ENCODE measurements around the gene BMP8A.

DNA sequence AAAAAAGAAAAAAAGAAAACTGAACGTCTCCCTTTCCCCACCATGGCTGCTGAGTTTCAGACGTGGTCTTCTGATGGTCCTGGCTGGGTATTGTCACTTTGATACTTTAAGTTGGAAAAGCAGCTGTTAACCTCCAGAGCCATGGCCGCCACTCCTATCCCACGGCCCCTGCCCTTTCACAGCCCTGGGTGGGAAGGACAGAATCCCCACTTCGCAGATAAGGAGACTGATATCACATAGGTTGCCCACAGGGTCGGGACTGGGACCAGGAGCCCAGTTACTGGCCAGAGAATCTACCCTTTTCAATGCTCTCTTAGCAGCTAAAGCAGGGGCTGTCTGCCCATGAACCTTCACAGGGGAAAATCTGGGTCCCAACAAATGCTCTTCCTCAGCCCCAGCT lies 16.8 kb downstream of the BMP8A start:
- TF ChIP-seq, protein P1, sequence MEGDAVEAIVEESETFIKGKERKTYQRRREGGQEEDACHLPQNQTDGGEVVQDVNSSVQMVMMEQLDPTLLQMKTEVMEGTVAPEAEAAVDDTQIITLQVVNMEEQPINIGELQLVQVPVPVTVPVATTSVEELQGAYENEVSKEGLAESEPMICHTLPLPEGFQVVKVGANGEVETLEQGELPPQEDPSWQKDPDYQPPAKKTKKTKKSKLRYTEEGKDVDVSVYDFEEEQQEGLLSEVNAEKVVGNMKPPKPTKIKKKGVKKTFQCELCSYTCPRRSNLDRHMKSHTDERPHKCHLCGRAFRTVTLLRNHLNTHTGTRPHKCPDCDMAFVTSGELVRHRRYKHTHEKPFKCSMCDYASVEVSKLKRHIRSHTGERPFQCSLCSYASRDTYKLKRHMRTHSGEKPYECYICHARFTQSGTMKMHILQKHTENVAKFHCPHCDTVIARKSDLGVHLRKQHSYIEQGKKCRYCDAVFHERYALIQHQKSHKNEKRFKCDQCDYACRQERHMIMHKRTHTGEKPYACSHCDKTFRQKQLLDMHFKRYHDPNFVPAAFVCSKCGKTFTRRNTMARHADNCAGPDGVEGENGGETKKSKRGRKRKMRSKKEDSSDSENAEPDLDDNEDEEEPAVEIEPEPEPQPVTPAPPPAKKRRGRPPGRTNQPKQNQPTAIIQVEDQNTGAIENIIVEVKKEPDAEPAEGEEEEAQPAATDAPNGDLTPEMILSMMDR (IDR thresholded peaks at IDR 0.05; ENCODE audit: poor library complexity): no peak
- TF ChIP-seq EZH2 (IDR thresholded peaks at IDR 0.05; ENCODE audit: borderline replicate concordance) (no peak), EZH2phosphoT487 (IDR thresholded peaks at IDR 0.05; ENCODE audit: low read depth, severe bottlenecking, unreplicated experiment) (no peak)
